ENCODE measurements around the gene CDKL2. TPM values are rescaled to one million over a fixed set of nuclear protein-coding genes. Genes with fewer than 3 reads are reported as not detected.

Gene CDKL2
- total and polyA plus RNA-seq, 2 of the 8 experiments (the other 6 are each of a cell fraction or from before 2014, with no cell fraction given) = 1.4 to 2.1 TPM

- TF ChIP-seq MAX (IDR thresholded peaks at IDR 0.05) (no peak), RAD21 (IDR thresholded peaks at IDR 0.05 in 1 of 2, conservative IDR thresholded peaks at IDR 0.05 in 1 of 2; ENCODE audit: low read depth in 2 of 2, low read length in 2 of 2) (peak; percentile 73 to 77), MAFK (IDR thresholded peaks at IDR 0.05; ENCODE audit: low read depth, low read length) (no peak), ATF2 (IDR thresholded peaks at IDR 0.05; ENCODE audit: low read length) (no peak), JUN (IDR thresholded peaks at IDR 0.05; ENCODE audit: low read depth, low read length) (no peak), CHD7 (IDR thresholded peaks at IDR 0.05; ENCODE audit: insufficient replicate concordance, low read length) (no peak), TEAD4 (IDR thresholded peaks at IDR 0.05; ENCODE audit: low read depth, low read length) (peak; percentile 89), ASH2L (IDR thresholded peaks at IDR 0.05; ENCODE audit: low read length) (no peak), CHD1 (IDR thresholded peaks at IDR 0.05; ENCODE audit: low read depth, low read length) (no peak)
These were observed 23.6 kb upstream of the CDKL2 start (continued) for GRCh38 chr4:75653845-75654503.

Data from H1 (cell line).